ENCODE results near the gene SLC16A7. TPM values are rescaled to one million over a fixed set of nuclear protein-coding genes. Genes with fewer than 3 reads are reported as not detected.

Gene SLC16A7
- polyA plus RNA-seq, 1 donor, result 2.7 TPM

GRCh38 chr12:59624732-59625460 lies 29.1 kb downstream of the SLC16A7 start:
- no peak for DNase-seq

GRCh38 chr12:59626382-59626781 lies 30.6 kb downstream of the SLC16A7 start:
- peak; percentile 3 for DNase-seq

DNA sequence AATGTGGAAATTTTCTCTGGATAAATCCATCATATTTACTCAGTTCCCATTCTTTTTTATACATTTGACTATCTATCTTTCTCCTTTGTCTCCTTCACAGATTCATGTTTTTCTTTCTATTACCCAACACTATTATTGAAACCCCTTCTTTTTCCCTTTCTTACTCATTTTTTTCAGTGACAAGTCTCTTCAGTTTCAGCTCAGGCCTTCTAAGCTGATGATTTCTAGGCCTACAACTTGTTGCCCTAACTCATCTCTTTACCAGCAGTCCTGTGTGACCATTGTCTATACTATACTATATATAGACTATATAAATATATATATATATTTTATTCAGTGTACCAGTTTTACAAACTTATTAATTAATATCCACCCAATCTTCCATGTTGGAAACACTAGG lies 31.8 kb downstream of the SLC16A7 start:
- DNase-seq, result no peak

DNA sequence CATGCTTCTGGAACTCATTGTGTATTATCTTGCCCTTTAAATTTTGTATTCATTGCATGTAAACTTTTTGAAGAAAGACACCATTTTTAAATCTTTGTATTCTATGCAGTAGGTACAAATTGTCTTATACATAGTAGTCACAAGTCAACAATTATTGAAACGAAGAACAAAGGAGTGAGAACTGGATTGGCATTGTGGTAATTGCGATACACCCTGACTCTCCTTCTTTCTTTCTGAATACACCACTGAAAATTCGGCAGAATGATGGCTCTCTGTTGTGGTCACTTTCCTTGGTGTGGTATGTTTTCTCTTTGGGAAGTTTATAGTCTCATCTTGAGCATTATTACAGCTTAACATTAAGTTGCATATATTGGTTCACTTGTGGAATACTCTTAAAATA lies 34.1 kb downstream of the SLC16A7 start:
- no peak for DNase-seq

- DNase-seq, result no peak
Observed at GRCh38 chr12:59632408-59632807, 36.6 kb downstream of the SLC16A7 start.

GRCh38 chr12:59634254-59634653 lies 38.4 kb downstream of the SLC16A7 start:
- DNase-seq, result no peak

GRCh38 chr12:59636945-59637691 lies 41.3 kb downstream of the SLC16A7 start:
- DNase-seq, result no peak

- no peak for DNase-seq
Observed at GRCh38 chr12:59637692-59638070, 41.9 kb downstream of the SLC16A7 start.

DNA sequence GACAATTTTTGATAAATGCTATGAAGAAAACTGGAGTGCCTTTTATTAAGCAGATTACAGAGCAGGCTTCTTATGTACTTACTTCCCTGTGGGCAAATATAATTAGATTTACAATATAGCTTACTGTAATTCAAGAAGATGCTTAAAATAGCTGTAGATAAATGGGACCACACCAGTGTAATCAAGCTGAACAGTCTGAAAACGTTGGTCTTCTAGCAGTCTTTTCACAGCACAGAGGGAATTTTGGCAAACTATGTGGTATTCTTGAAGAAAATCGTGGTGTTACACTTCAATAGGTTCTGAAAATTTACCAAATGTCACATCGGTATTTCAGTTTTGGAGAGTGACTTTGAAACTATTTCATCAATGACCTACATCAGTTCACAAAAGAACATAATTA lies 47.7 kb downstream of the SLC16A7 start:
- no peak for DNase-seq

DNA sequence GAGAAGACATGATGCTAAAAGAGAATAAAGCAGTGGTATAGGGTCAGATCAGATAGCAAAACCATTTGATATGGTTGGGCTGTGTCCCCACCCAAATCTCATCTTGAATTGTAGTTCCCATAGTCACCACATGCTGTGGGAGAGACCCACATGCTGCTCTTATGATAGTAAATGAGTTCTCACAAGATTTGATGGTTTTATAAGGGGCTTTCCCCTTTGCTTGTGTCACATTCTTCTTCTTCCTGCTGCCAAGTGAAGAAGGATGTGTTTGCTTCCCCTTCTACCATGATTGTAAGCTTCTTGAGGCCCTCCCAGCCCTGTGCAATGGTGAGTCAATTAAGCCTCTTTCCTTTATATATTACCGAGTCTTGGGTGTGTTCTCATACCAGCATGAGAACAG lies 49.4 kb downstream of the SLC16A7 start:
- DNase-seq, result no peak

- no peak for DNase-seq
Observed at GRCh38 chr12:59646636-59647035, 50.8 kb downstream of the SLC16A7 start.

- no peak for DNase-seq
Observed at GRCh38 chr12:59649203-59649602, 53.4 kb downstream of the SLC16A7 start.

GRCh38 chr12:59650588-59651228 lies 54.9 kb downstream of the SLC16A7 start:
- no peak for DNase-seq

DNA sequence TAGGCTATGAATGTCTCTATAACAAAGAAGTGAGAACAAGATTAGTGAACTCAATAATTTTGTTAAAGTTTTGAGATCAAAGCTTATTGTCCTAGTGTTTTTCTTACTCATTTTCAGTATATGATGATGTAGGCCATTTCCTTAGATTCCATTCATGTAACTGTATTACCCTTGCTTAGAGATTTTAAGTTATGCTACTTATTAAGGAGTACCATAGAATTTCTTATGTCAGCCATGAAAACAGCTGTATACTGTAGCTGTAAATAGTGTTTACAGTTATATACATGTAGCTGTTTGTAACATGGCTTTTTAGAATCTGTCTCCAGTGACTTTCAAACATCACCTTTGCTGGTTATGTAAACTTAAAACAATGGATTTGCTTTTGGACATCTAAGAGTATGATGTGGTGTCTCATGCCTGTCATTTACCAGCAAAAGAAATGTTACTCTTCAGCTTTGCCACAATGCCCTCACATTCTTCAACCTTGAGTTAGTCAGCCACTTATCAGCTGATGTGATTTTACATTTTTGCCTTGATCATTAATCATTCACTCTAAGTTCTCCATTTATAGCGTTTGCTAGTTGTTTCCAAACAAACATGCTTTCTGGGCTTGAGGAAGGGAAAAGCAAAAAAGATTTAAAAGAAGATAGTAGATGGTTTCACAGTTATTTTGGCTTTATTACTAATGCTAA lies 55.5 kb downstream of the SLC16A7 start:
- no peak for DNase-seq

DNA sequence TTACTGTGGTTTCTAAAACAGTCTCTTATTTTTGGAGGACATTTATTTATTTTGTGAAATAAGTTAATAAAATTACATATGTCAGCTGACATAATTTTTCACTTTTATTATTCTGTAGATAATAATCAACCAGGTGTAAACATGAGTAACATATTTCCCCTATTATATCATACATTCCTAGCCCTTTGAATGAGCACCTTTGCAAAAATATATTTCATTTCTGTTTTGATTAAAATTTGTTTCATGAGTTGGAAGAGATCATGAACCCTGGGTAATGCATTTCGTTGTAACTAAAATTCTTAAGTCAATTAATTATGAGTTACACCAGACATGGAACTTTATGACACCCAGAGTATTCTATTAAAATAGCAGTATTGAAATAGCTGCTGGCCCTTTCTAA lies 56.3 kb downstream of the SLC16A7 start:
- no peak for DNase-seq

GRCh38 chr12:59654061-59654460 lies 58.2 kb downstream of the SLC16A7 start:
- no peak for DNase-seq

DNA sequence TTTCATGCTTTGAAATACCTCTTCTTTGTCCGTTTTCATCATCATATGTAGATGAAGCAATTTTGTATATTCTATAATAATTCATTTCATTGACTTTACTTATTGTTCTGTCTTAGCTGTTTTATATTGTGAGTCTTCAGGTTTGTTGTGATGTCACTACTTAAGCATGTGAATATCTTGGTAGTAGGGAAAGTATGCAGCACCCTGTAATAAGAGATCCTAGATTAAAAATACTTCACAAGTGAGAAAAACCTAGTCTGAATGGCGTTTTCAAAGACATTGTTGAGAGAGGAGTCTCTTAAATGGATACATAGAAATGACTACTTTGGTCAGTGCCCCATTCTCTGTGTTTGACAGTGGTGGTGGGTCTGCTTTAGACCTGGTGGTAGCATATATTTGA lies 61.4 kb downstream of the SLC16A7 start:
- DNase-seq, result no peak

DNA sequence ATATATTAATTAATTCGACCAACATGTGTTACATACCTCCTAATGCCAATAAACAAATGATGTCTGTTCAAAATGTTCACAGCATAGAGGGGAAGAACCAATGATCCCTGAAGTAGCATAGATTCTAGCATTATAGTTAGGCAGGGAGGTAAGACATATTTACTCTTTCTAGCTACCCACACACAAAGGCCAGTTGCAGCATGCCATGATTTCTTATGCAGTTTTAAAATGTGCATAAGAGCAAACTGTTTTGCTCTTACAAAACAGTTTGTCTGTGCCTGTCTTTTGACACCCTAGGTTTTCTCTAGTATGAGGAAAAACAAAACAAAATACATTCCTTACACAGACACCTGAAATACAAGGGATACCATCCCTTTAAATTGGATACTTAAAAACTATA lies 61.9 kb downstream of the SLC16A7 start:
- no peak for DNase-seq

GRCh38 chr12:59660148-59660547 lies 64.3 kb downstream of the SLC16A7 start:
- DNase-seq, result no peak

DNA sequence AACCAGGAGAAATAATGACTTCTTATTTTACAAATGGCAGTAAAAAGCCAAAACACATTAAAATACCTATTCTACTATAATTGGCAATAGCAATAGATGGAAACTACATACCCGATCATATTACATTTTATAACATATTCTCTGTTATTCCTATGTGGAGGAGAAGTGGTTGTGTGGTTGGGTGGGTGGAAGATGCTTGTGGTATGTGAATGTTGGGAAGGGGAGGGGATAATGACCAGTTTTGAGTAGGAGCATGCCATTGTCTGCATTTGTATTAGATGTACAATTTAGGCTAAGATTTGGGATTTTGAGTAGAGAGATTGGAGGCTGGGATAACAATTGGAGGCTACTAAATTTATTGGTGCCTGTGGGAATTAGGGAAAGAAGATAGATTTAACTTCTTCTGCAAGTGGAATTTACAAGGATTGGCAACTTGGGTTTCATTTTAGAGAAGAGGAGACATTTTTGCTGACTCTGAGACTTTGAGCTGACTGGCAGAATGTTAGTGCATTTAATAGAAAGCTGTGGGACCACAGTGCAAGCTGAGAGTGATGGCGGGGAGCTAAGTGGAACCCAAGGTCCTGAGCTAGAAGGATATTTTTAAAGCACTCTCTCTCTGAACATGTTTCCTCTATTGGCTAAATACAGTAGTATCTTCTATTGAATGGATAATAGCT lies 65.2 kb downstream of the SLC16A7 start:
- no peak for DNase-seq

DNA sequence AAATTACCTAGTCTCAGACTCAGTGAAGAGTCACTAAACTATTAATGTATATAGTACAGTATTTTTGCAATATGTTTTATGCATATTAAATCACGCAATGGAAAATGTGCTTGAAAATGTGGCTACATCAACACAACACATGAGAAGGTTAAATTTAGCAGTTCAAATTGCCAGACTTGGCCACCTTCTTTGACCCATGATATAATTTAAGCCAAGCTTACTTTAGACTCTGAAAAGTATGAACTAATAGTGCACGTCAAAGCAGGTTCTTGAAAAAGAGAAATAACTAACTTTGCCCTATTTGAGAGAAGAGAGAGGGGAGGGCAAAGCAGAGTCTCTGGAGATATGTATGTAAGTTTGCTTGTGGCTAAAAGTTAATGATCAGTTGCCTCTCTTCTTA lies 68.7 kb downstream of the SLC16A7 start:
- no peak for DNase-seq

DNA sequence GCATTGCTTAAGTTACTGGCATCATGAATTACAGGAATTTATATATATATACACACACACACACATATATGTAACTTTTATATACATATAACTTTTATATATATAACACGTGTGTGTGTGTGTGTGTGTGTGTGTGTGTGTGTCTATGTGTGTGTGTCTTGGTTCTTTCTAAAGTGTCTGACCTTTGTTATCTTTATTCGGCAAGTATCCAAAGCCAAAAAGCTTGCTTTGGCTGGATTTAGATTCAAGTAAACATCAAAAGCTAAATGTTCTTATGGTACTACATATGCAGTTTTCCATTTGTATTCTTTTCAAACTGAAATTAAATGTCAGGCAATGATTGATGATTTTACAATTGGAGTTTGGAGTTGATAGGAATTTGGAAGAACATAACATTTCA lies 69.9 kb downstream of the SLC16A7 start:
- DNase-seq, result no peak

- DNase-seq, result no peak
Observed at GRCh38 chr12:59668674-59669073, 72.8 kb downstream of the SLC16A7 start.

All from hindlimb muscle (tissue), 1 donor.